Mesendoderm (in vitro differentiated cells): ENCODE data around the gene CFAP157.

Source experiments
- DNase-seq: peaks from one replicate; pipeline ENCODE4 v3.0.0; 2013
- H2AK5ac ChIP-seq: 2 replicates; pipeline ENCODE4 v1.6.1; 2013; ENCODE audit warnings: low read length, inconsistent platforms
- H2BK120ac ChIP-seq: 2 replicates; pipeline ENCODE4 v1.6.1; 2013; ENCODE audit warnings: low read depth, mild to moderate bottlenecking, low read length, moderate library complexity, mixed read lengths
- H2BK15ac ChIP-seq: replicated peaks from 2 replicates; pipeline ENCODE4 v1.6.1; 2013; ENCODE audit warnings: low read depth, mild to moderate bottlenecking, moderate library complexity
- H2BK5ac ChIP-seq: 2 replicates; pipeline ENCODE4 v1.6.1; 2013; ENCODE audit warnings: low read length, inconsistent platforms
- H3K18ac ChIP-seq: 2 replicates; pipeline ENCODE4 v1.6.1; 2013; ENCODE audit warnings: mild to moderate bottlenecking, low read length, mixed read lengths
- H3K23ac ChIP-seq: one replicate; pipeline ENCODE4 v1.6.1; 2013; ENCODE audit warnings: low read length
- H3K27ac ChIP-seq: 2 replicates; pipeline ENCODE4 v1.5.1; 2013; ENCODE audit warnings: low read depth, mild to moderate bottlenecking, inconsistent platforms, low read length, moderate library complexity
- H3K27me3 ChIP-seq: 2 replicates; pipeline ENCODE4 v1.6.1; 2013; ENCODE audit warnings: low read length, control low read depth, mild to moderate bottlenecking, inconsistent platforms; ENCODE audit not compliant: insufficient read depth, poor library complexity
- H3K36me3 ChIP-seq: 2 replicates; pipeline ENCODE4 v1.6.1; 2013; ENCODE audit warnings: low read length, inconsistent platforms; ENCODE audit not compliant: control insufficient read depth, insufficient read depth
- H3K4ac ChIP-seq: one replicate; pipeline ENCODE4 v1.6.1; 2013; ENCODE audit warnings: low read depth, mild to moderate bottlenecking, low read length, moderate library complexity
- H3K4me1 ChIP-seq: 2 replicates; pipeline ENCODE4 v1.6.1; 2013; ENCODE audit warnings: low read depth, low read length, inconsistent platforms; ENCODE audit not compliant: control insufficient read depth
- H3K4me2 ChIP-seq: 2 replicates; pipeline ENCODE4 v1.6.1; 2013; ENCODE audit warnings: low read length
- H3K4me3 ChIP-seq: 2 replicates; pipeline ENCODE4 v1.5.1; 2013; ENCODE audit warnings: mild to moderate bottlenecking, low read length
- H3K56ac ChIP-seq: one replicate; pipeline ENCODE4 v1.6.1; 2013; ENCODE audit warnings: low read length
- H3K79me1 ChIP-seq: 2 replicates; pipeline ENCODE4 v1.6.1; 2013; ENCODE audit warnings: low read length, inconsistent platforms
- H3K79me2 ChIP-seq: 2 replicates; pipeline ENCODE4 v1.6.1; 2013; ENCODE audit warnings: mild to moderate bottlenecking, low read length; ENCODE audit not compliant: control insufficient read depth, insufficient read depth
- H3K9ac ChIP-seq: 2 replicates; pipeline ENCODE4 v1.6.1; 2013; ENCODE audit warnings: low read length, inconsistent platforms
- H4K5ac ChIP-seq: one replicate; pipeline ENCODE4 v1.6.1; 2013; ENCODE audit warnings: low read length
- H4K8ac ChIP-seq: one replicate; pipeline ENCODE4 v1.6.1; 2013; ENCODE audit warnings: low read depth, mild to moderate bottlenecking, control low read depth, low read length, moderate library complexity
- WGBS: extraction: QIAGEN DNeasy Blood & Tissue Kit; methylation state at CpG from one replicate; pipeline ENCODE4 v1.1.7; 2013; ENCODE audit warnings: low lambda C conversion rate, missing lambda C conversion rate; ENCODE audit not compliant: insufficient coverage; ENCODE audit errors: extremely low coverage; 5-methylcytosine and 5-hydroxymethylcytosine counted together

CFAP157 gene

DNA sequence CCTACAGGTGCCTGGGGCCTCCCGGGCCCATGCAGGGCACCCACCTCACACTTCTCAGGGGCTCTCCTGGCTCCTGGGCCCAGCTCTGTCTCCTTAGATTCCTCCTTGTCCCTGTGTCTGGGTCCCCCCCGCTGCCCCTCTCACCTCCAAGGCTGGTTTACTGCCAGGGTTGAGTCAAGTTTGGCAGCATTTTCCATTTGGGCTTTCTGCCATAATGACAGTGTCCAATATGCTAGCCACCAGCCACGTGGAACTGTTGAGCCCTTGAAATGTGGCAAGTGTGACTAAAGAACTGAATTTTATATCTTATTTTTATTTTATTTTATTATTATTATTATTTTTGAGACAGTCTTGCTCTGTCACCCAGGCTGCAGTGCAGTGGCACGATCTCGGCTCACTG is 11.0 kb downstream of the CFAP157 start:
- Histone ChIP-seq H3K79me1 (no peaks in the 10 kb centered on the region), H4K5ac (no peak overlapping the region), H3K4ac (no peak overlapping the region), H4K8ac (no peak overlapping the region), H3K23ac (no peak overlapping the region), H3K56ac (no peak overlapping the region), H3K27ac (no peak overlapping the region), H3K4me3 (no peak overlapping the region), H3K79me2 (no peaks in the 10 kb centered on the region), H2BK15ac (no peak overlapping the region), H3K4me2 (no peak overlapping the region), H2BK120ac (no peak overlapping the region), H2BK5ac (no peak overlapping the region), H3K27me3 (no peaks in the 10 kb centered on the region), H2AK5ac (no peak overlapping the region), H3K9ac (no peak overlapping the region), H3K36me3 (no peaks in the 10 kb centered on the region), H3K18ac (no peak overlapping the region), H3K4me1 (no peaks in the 10 kb centered on the region)
- DNase-seq = no peak
- WGBS = no CpG with 5 or more reads among the region's 5 CpGs

- no peak overlapping the region for H3K9ac ChIP-seq
- no peaks in the 10 kb centered on the region for H3K27me3 ChIP-seq
- H3K4me3 ChIP-seq = no peak overlapping the region
- H4K8ac ChIP-seq = no peak overlapping the region
- no peak overlapping the region for H2BK120ac ChIP-seq
- no CpG with 5 or more reads among the region's 12 CpGs for WGBS
- H3K56ac ChIP-seq = no peak overlapping the region
- H3K79me1 ChIP-seq = no peaks in the 10 kb centered on the region
- no peak overlapping the region for H3K4me2 ChIP-seq
- no peak overlapping the region for H4K5ac ChIP-seq
- H3K27ac ChIP-seq = no peak overlapping the region
- H3K79me2 ChIP-seq = no peaks in the 10 kb centered on the region
- no peak overlapping the region for H3K4ac ChIP-seq
- H3K23ac ChIP-seq = no peak overlapping the region
- no peaks in the 10 kb centered on the region for H3K4me1 ChIP-seq
- H3K36me3 ChIP-seq = no peaks in the 10 kb centered on the region
- H2AK5ac ChIP-seq = no peak overlapping the region
- no peak overlapping the region for H2BK5ac ChIP-seq
- H3K18ac ChIP-seq = no peak overlapping the region
- no peak for DNase-seq
- no peak overlapping the region for H2BK15ac ChIP-seq
These were observed 13.5 kb downstream of the CFAP157 start for GRCh38 chr9:127720031-127720864.

DNA sequence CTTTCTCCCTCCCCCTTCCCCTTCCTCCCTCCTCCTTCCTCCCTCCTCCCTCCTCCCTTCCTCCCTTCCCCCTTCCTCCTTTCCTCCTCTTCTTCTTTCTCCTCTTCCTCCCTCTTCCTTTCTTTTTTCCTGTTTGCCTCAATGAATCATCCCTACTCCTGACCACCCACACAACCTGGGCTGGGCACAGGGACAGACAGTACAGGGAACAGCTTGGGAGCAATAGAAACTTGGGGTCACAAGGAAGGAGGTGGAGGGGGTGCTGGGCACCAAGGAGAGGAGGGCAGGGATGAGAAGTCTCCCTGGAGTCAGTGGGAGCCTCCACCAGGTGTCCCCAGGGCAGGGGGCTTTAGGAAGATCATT is 14.1 kb downstream of the CFAP157 start:
- Histone ChIP-seq H3K27me3 (no peaks in the 10 kb centered on the region), H3K18ac (no peak overlapping the region), H3K79me2 (no peaks in the 10 kb centered on the region), H4K5ac (no peak overlapping the region), H3K27ac (no peak overlapping the region), H3K79me1 (no peaks in the 10 kb centered on the region), H4K8ac (no peak overlapping the region), H3K36me3 (no peaks in the 10 kb centered on the region), H3K23ac (no peak overlapping the region), H3K4ac (no peak overlapping the region), H2BK120ac (no peak overlapping the region), H2AK5ac (no peak overlapping the region), H3K4me3 (no peak overlapping the region), H2BK5ac (no peak overlapping the region), H2BK15ac (no peak overlapping the region), H3K4me2 (no peak overlapping the region), H3K56ac (no peak overlapping the region), H3K4me1 (no peaks in the 10 kb centered on the region), H3K9ac (no peak overlapping the region)
- no peak for DNase-seq

DNA sequence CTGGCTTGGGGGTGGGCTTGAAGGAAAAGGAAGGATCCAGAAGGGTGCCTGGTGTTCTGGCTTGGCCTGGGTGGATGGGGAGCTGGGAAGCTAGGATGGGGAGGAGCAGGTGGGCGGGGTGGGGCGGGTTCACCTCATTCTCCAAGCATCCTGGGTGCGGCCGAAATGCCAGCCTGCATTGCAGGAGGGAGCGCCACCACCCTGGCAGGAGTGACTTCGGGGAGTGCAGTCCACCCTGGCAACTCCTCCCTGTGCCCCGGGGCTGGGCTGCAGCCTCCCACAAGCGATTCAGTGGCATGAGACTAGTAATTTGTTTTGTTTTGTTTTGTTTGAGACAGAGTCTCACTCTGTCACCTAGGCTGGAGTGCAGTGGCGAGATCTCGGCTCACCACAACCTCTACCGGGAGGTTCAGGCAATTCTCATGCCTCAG is 14.6 kb downstream of the CFAP157 start:
- no peak overlapping the region for H3K4me3 ChIP-seq
- H3K18ac ChIP-seq = no peak overlapping the region
- H3K9ac ChIP-seq = no peak overlapping the region
- H3K56ac ChIP-seq = no peak overlapping the region
- no peak for DNase-seq
- H3K27me3 ChIP-seq = no peaks in the 10 kb centered on the region
- H3K79me1 ChIP-seq = no peaks in the 10 kb centered on the region
- no peak overlapping the region for H3K23ac ChIP-seq
- no peak overlapping the region for H4K8ac ChIP-seq
- no peaks in the 10 kb centered on the region for H3K4me1 ChIP-seq
- H2BK120ac ChIP-seq = no peak overlapping the region
- H2BK15ac ChIP-seq = no peak overlapping the region
- no peaks in the 10 kb centered on the region for H3K36me3 ChIP-seq
- no peak overlapping the region for H3K4me2 ChIP-seq
- H4K5ac ChIP-seq = no peak overlapping the region
- no CpG with 5 or more reads among the region's 11 CpGs for WGBS
- H3K27ac ChIP-seq = no peak overlapping the region
- H2BK5ac ChIP-seq = no peak overlapping the region
- H3K79me2 ChIP-seq = no peaks in the 10 kb centered on the region
- H3K4ac ChIP-seq = no peak overlapping the region
- no peak overlapping the region for H2AK5ac ChIP-seq

DNA sequence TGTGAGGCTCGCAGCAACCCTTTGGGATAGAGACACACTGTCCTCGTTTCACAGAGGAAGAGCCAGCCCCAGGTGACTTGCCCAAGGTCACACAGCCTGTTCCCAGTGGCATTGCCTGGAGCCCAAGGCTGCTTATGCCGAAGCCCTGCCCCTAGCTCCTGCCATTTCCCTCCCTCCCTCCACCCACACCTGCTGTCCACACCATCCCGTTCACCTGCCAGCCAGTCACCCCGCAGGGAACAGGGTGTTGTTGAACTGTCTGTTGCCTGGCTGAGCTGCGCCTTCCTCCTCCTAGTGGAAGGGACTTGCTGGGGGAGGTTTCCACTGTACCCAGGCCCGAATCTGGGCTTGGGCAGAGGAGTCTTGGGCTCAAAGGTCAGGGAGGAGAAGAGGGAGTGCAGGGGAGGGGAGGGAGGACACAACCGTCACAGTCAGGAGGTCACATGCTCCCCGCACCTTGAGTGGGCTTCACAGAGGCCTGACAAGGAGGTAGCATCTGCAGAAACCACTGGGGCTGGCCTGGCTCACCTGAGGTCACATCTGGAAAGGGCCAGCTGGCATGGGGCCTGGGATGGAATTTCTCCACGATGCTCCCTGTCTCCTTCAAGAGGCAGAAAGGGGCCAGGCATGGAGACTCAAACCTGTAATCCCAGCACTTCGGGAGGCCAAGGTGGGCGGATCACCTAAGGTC is 15.4 kb downstream of the CFAP157 start:
- Histone ChIP-seq H3K56ac (no peak overlapping the region), H2BK15ac (no peak overlapping the region), H3K27me3 (no peaks in the 10 kb centered on the region), H3K23ac (no peak overlapping the region), H3K4me1 (no peaks in the 10 kb centered on the region), H4K5ac (no peak overlapping the region), H3K4me3 (no peak overlapping the region), H3K79me1 (no peaks in the 10 kb centered on the region), H2AK5ac (no peak overlapping the region), H3K27ac (no peak overlapping the region), H3K79me2 (no peaks in the 10 kb centered on the region), H3K18ac (no peak overlapping the region), H3K4me2 (no peak overlapping the region), H2BK5ac (no peak overlapping the region), H3K4ac (no peak overlapping the region), H3K36me3 (no peaks in the 10 kb centered on the region), H2BK120ac (no peak overlapping the region), H3K9ac (no peak overlapping the region), H4K8ac (no peak overlapping the region)
- DNase-seq = no peak
- no CpG with 5 or more reads among the region's 12 CpGs for WGBS
